ENCODE measurements around the gene LRRC46. TPM values are rescaled to one million over a fixed set of nuclear protein-coding genes. Genes with fewer than 3 reads are reported as not detected.
A peak's percentile ranks its signal among the peaks of the same experiment; 100 is the strongest.

The LRRC46 gene
- total RNA-seq, 6 experiments from 2014 or later: 0.41 to 1.1 (median 0.83) TPM

DNA sequence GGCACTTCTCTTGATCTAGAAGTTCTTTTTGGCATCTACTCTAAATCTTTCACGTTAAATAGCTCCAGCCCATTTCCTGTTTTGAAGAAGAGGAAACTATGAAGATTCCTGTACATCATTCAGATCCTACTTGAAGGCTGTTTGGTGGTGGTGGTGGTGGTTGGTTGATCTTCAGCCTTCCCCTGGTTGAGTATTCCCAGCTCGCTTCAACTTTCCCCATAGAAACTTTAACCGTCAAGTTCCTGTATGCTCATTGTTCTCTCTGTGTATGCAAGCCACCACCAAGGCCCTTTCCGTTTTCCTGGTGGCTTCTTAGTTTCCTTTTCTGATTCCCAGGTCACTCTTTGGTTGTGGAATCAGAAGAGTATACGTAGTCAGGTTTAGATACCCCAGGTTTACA lies 3.3 kb downstream of the LRRC46 start:
- H3K4me1 Mint-ChIP-seq (ENCODE audit: low read depth): peaks cover 39% of the 10 kb centered on the region
- no peak overlapping the region for H3K27ac Mint-ChIP-seq
- H3K4me3 Mint-ChIP-seq: no peak overlapping the region
- H3K36me3 Mint-ChIP-seq (ENCODE audit: low read depth): peaks cover 7% of the 10 kb centered on the region; the same call in 1 of the 2 replicates
- H3K9me3 Mint-ChIP-seq: no peaks in the 10 kb centered on the region
- no peaks in the 10 kb centered on the region; the same call in 1 of the 2 replicates for H3K27me3 Mint-ChIP-seq (ENCODE audit: insufficient read depth)
- TF ChIP-seq, protein P1, sequence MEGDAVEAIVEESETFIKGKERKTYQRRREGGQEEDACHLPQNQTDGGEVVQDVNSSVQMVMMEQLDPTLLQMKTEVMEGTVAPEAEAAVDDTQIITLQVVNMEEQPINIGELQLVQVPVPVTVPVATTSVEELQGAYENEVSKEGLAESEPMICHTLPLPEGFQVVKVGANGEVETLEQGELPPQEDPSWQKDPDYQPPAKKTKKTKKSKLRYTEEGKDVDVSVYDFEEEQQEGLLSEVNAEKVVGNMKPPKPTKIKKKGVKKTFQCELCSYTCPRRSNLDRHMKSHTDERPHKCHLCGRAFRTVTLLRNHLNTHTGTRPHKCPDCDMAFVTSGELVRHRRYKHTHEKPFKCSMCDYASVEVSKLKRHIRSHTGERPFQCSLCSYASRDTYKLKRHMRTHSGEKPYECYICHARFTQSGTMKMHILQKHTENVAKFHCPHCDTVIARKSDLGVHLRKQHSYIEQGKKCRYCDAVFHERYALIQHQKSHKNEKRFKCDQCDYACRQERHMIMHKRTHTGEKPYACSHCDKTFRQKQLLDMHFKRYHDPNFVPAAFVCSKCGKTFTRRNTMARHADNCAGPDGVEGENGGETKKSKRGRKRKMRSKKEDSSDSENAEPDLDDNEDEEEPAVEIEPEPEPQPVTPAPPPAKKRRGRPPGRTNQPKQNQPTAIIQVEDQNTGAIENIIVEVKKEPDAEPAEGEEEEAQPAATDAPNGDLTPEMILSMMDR (IDR thresholded peaks at IDR 0.05): no peak
- no peak for DNase-seq

- Mint-ChIP-seq H3K27me3 (ENCODE audit: insufficient read depth) (no peaks in the 10 kb centered on the region), H3K36me3 (ENCODE audit: low read depth) (peaks cover 7% of the 10 kb centered on the region; the same call in 1 of the 2 replicates), H3K4me3 (no peak overlapping the region), H3K9me3 (no peaks in the 10 kb centered on the region), H3K27ac (no peak overlapping the region), H3K4me1 (ENCODE audit: low read depth) (peaks cover 42% of the 10 kb centered on the region)
- TF ChIP-seq, protein P1 (IDR thresholded peaks at IDR 0.05): no peak
- DNase-seq: no peak
Measured at GRCh38 chr17:47836601-47837000, 5.1 kb downstream of the LRRC46 start.

- H3K27me3 Mint-ChIP-seq (ENCODE audit: insufficient read depth): no peaks in the 10 kb centered on the region
- H3K4me3 Mint-ChIP-seq: 0 out of 2 replicates have a peak overlapping the region, but pooled peaks have one; percentile 9
- TF ChIP-seq, protein P1 (IDR thresholded peaks at IDR 0.05): no peak
- peaks cover 7% of the 10 kb centered on the region; the same call in 1 of the 2 replicates for H3K36me3 Mint-ChIP-seq (ENCODE audit: low read depth)
- H3K4me1 Mint-ChIP-seq (ENCODE audit: low read depth): peaks cover 34% of the 10 kb centered on the region
- H3K9me3 Mint-ChIP-seq: no peaks in the 10 kb centered on the region
- DNase-seq: no peak
- H3K27ac Mint-ChIP-seq: peak overlapping the region; percentile 58
Measured at GRCh38 chr17:47837401-47838039, 6.0 kb downstream of the LRRC46 start.

DNA sequence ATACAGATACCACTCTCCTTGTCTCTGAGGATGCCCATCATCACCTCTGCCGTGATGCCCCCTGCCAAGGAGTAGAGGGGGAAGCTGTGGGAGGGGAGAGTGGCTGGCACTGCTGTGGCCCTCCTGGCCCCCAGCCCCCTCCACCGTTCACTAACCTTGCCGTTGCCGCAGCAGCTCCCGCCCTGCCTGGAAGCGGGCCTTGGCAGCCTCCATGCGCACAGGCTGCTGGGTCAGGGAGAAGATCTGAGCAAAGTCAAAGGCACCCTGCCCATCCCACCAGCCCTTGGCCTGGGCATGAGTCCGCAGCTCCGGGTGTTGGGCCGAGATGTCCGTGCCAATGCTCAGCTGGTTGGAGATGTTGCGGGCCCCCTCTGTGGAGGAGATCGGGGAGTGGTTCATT lies 7.2 kb downstream of the LRRC46 start:
- peaks cover 7% of the 10 kb centered on the region; the same call in 1 of the 2 replicates for H3K36me3 Mint-ChIP-seq (ENCODE audit: low read depth)
- H3K4me3 Mint-ChIP-seq: no peak overlapping the region
- TF ChIP-seq, protein P1 (IDR thresholded peaks at IDR 0.05): no peak
- H3K27me3 Mint-ChIP-seq (ENCODE audit: insufficient read depth): no peaks in the 10 kb centered on the region
- H3K9me3 Mint-ChIP-seq: no peaks in the 10 kb centered on the region
- no peak for DNase-seq
- H3K27ac Mint-ChIP-seq: no peak overlapping the region
- H3K4me1 Mint-ChIP-seq (ENCODE audit: low read depth): peaks cover 42% of the 10 kb centered on the region

DNA sequence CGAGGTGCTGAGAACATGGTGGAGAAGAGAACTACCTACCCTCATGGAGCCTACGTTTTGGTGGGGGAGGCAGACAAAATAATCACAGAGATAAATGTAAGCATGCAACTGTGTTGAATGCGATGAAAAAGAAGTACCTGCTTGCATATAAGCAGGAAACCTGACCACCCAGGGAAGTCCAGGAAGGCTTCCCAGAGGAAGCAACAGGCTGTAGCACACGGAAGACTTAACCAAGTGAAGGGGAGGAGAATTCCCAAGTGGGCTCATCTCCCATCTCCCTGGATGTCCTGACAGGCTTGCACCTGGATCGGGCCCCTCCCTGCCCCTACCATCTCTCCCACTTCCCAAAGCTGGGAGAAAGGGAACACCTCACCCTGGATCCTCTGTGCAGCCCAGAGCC lies 7.6 kb downstream of the LRRC46 start:
- Mint-ChIP-seq H3K4me3 (no peak overlapping the region), H3K9me3 (no peaks in the 10 kb centered on the region), H3K36me3 (ENCODE audit: low read depth) (peaks cover 7% of the 10 kb centered on the region; the same call in 1 of the 2 replicates), H3K4me1 (ENCODE audit: low read depth) (peaks cover 45% of the 10 kb centered on the region), H3K27me3 (ENCODE audit: insufficient read depth) (no peaks in the 10 kb centered on the region), H3K27ac (no peak overlapping the region)
- no peak for DNase-seq
- TF ChIP-seq, protein P1 (IDR thresholded peaks at IDR 0.05): no peak

All from HFFc6 (cell line).